ENCODE results near the gene C1QTNF5. TPM values are rescaled to one million over a fixed set of nuclear protein-coding genes. Genes with fewer than 3 reads are reported as not detected.

The C1QTNF5 gene
- total RNA-seq, 4 donors from 2014 or later: 13.0 to 46.4 (median 27.8) TPM

DNA sequence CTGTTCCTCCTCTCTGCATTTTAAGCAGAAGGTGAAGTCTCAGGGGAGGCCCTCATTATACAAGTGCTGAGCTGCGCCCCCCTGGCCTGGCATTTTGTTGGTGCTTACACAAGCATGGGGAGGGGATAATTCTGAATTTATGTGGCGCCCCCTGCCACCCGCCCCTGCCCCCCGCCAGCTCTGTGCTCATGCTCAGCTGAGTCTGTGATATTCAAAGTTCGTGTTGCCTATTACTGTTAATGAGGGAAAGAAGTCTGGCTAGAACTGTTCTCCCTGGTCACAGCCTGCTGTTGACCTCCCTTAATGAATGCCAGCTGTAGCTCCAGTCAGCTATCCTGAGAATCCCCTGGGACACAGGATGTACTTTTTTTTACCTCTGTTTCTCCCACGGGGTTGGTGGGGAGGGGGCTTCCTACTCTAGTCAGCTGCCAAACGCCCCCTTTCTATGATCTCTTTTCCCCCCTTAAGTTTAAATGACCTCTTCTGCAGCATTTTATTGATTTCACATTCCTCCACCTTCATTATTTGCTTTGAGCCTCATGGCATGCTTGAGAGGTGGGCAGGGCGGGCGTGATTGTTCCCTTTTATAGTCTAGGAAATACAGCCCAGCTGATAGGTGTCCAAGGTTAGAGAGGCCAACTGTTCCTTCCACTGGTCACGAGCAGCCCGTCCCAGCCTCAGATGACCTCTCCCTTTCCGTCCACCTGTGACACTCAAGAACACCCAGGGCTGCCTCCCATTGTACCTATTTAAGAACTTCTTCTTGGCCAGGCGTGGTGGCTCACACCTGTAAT is 28.6 kb upstream of the C1QTNF5 start:
- Histone ChIP-seq H3K27me3 (no peaks in the 10 kb centered on the region), H3K4me3 (replicated peaks in 1 of 3) (no peak overlapping the region), H3K9me3 (no peaks in the 10 kb centered on the region), H3K27ac (peak overlapping the region in 2 of 3 donors; percentile 68 to 70), H3K4me1 (peaks cover 39 to 53% of the 10 kb centered on the region in 2 donors), H3K36me3 (no peaks in the 10 kb centered on the region)
- intact Hi-C loops (cut with DNase I): no loop called here
- peak in 1 of 2 donors; percentile 32 for DNase-seq
- 70 to 81% methylated on average over 13 of the region's 13 CpGs for WGBS, 2 donors
- no peak for TF ChIP-seq CTCF (IDR thresholded peaks at IDR 0.05)
- TF ChIP-seq POLR2A (IDR thresholded peaks at IDR 0.05): peak in 1 of 2 donors; percentile 23

GRCh38 chr11:119368121-119369034 is 27.7 kb upstream of the C1QTNF5 start:
- WGBS, 2 donors: 61 to 66% methylated on average over 16 to 17 of the region's 17 CpGs
- Histone ChIP-seq H3K27me3 (no peaks in the 10 kb centered on the region), H3K4me3 (replicated peaks in 1 of 3) (no peak overlapping the region), H3K27ac (peak overlapping the region in 2 of 3 donors; percentile 68 to 70), H3K4me1 (peaks cover 43 to 61% of the 10 kb centered on the region in 2 donors), H3K36me3 (no peaks in the 10 kb centered on the region), H3K9me3 (no peaks in the 10 kb centered on the region)
- TF ChIP-seq POLR2A (IDR thresholded peaks at IDR 0.05): no peak
- no peak for TF ChIP-seq CTCF (IDR thresholded peaks at IDR 0.05)
- intact Hi-C loops (cut with DNase I): no loop called here
- DNase-seq: peak; percentile 42 to 59

- no peak for DNase-seq
- H3K4me1 ChIP-seq: peaks cover 50 to 68% of the 10 kb centered on the region in 2 donors
- H3K4me3 ChIP-seq (replicated peaks in 1 of 3): no peak overlapping the region
- WGBS, 2 donors: 84 to 92% methylated on average over 8 to 9 of the region's 9 CpGs
- H3K27me3 ChIP-seq: no peaks in the 10 kb centered on the region
- intact Hi-C loops (cut with DNase I): no loop called here
- TF ChIP-seq POLR2A (IDR thresholded peaks at IDR 0.05): no peak
- no peak for TF ChIP-seq CTCF (IDR thresholded peaks at IDR 0.05)
- H3K9me3 ChIP-seq: no peaks in the 10 kb centered on the region
- no peak overlapping the region for H3K27ac ChIP-seq
- H3K36me3 ChIP-seq: no peaks in the 10 kb centered on the region
These were observed 27.0 kb upstream of the C1QTNF5 start for GRCh38 chr11:119367661-119368120.

GRCh38 chr11:119366690-119367620 is 26.3 kb upstream of the C1QTNF5 start:
- Histone ChIP-seq H3K27me3 (no peaks in the 10 kb centered on the region), H3K36me3 (no peaks in the 10 kb centered on the region), H3K9me3 (no peaks in the 10 kb centered on the region), H3K4me1 (peaks cover 58 to 76% of the 10 kb centered on the region in 2 donors), H3K4me3 (replicated peaks in 1 of 3) (no peak overlapping the region), H3K27ac (no peak overlapping the region)
- WGBS, 2 donors: 86 to 92% methylated on average over 11 of the region's 11 CpGs
- TF ChIP-seq CTCF (IDR thresholded peaks at IDR 0.05): no peak
- no peak for TF ChIP-seq POLR2A (IDR thresholded peaks at IDR 0.05)
- DNase-seq: no peak
- intact Hi-C loops (cut with DNase I): no loop called here
